RWPE1 (cell line): ENCODE measurements around the gene NOS3.
A peak's percentile ranks its signal among the peaks of the same experiment; 100 is the strongest.
"Not testable (repeated sequence)": the region's sequence is repeated elsewhere in the genome, so short reads cannot be mapped to it uniquely, and the experiment has no call there.

ENCODE experiments used
- CTCF ChIA-PET: fragments of 350-600 bp; sonication (Branson Sonifier 250); formaldehyde crosslinking; extraction: SDS; loops from one replicate; lab custom pipeline; 2021; lab: Yijun Ruan, JAX
- POLR2A ChIA-PET: fragments of 400-600 bp; formaldehyde crosslinking; extraction: SDS; loops from one replicate; lab custom pipeline; 2020; ENCODE audit warnings: antibody characterized with exemption; ENCODE audit not compliant: low non-redundant PET; lab: Yijun Ruan, JAX
- DNase-seq: peaks from one replicate; pipeline ENCODE4 v3.0.0; 2012; ENCODE audit warnings: low spot score
- H3K27ac ChIP-seq: fragments of 450-650 bp; 2 replicates; pipeline ENCODE4 v1.5.1; 2017
- CTCF ChIP-seq: fragments of 450-650 bp; conservative IDR thresholded peaks from 2 replicates; pipeline ENCODE4 v1.5.1; 2017; ENCODE audit warnings: low read depth, mild to moderate bottlenecking

NOS3 gene

DNA sequence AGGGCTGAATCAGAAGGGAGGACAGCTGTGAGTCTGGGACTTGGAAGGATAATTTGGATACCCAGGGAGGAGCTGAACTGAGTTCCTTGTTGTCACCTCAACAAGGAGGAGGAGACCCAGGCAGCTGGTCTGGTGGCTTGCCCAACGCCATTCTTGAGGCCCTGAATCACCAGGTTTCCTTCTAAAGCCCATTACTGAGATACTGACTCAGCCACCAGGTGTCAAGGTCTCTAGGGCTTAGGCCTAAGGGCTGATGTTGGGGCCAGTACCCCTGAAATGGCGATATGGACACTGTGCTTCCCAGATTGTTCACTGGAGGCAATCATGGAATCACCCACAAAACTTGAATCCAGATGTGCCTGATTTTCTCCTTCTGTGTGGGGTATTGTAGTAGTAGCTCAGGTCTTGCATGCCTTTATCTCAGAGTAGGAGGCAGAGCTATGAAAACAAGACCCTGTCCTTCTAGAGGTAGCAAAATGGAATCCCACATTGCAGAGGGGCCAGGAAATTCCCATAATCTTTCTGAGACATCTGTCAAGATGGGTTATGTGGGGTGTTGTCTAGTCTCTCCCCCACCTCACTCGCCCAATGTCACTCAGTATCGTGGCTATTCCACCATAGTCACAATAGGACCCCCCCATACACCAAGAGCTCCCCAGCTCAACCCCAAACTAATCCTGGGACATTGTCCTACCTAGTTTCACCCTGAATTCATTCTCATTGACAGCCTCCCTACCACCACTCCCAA is 35.3 kb downstream of the NOS3 start:
- no peak for TF ChIP-seq CTCF
- H3K27ac ChIP-seq, result no peak overlapping the region
- DNase-seq, result peak; percentile 13
- CTCF ChIA-PET, result interaction anchor here (0.7 kb wide), 1 partner anchor 30 kb away, joined by 3 read pairs; no protein-coding TSS in a partner anchor
- POLR2A ChIA-PET, result no interaction called here

DNA sequence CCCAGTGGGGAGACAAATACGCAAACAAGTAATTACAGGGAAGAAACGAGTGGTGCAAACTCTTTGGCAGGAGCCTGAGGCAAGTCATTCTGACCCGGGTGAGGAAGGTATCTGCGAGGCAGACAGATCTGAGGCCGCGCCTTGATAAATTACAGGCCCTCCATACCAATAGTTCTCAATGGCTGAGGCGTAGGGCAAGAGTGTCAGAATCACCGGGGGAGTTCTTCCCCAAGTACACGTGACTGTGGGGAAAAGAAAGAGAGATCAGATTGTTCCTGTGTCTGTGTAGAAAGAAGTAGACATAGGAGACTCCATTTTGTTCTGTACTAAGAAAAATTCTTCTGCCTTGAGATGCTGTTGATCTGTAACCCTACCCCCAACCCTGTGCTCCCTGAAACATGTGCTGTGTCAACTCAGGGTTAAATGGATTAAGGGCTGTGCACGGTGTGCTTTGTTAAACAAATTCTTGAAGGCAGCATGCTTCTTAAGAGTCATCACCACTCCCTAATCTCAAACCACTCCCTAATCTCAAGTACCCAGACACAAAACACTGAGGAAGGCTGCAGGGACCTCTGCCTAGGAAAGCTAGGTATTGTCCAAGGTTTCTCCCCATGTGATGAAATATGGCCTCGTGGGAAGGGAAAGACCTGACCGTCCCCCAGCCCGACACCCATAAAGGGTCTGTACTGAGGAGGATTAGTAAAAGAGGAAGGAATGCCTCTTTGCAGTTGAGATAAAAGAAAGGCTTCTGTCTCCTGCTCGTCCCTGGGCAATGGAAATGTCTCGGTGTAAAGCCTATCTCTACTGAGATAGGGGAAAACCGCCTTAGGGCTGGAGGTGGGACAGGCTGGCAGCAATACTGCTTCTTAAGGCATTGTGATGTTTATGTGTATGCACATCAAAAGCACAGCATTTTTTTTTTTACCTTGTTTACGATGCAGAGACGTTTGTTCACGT is 36.2 kb downstream of the NOS3 start:
- POLR2A ChIA-PET, DNase-seq, CTCF ChIA-PET: not testable (repeated sequence)
- H3K27ac ChIP-seq, result peak overlapping the region; percentile 84; the same call in 1 of the 2 replicates

DNA sequence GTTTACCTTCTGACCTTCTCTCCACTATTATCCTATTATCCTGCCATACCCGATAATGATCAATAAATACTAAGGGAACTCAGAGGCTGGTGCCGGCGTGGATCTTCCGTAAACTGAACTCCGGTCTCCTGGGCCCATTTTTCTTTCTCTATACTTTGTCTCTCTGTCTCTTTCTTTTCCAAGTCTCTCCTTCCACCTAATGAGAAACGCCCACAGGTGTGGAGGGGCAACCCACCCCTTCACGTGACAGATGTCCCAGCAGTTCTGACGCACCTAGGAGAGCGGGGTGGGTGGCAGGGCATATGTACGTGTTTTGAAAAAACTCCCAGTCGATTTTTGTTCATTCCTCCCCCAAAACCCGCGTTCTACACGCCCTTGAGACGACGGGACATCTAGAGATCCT is 36.9 kb downstream of the NOS3 start:
- POLR2A ChIA-PET, result interaction anchor here (0.6 to 0.7 kb wide), 2 partner anchors 14 to 1345 kb away, joined by 3 read pairs; no protein-coding TSS in a partner anchor
- DNase-seq, result not testable (repeated sequence)
- H3K27ac ChIP-seq, result peak overlapping the region; percentile 84
- CTCF ChIA-PET, result interaction anchor here (1.2 kb wide), 1 partner anchor 83 kb away, joined by 4 read pairs; no protein-coding TSS in a partner anchor

GRCh38 chr7:151028131-151028947 is 37.5 kb downstream of the NOS3 start, which contains the start of gene ABCB8:
ABCB8 (plus strand) TSS chr7:151028450; CDS start chr7:151028516, 66 bp downstream.
- CTCF ChIA-PET, result interaction anchor here (0.6 to 1.2 kb wide), 3 partner anchors 19 to 82 kb away, joined by 3 to 4 read pairs (median 3); no protein-coding TSS in a partner anchor
- DNase-seq, result peak; percentile 100
- peak within 1 kb of the TSS; percentile 84 for H3K27ac ChIP-seq
- POLR2A ChIA-PET, result interaction anchor here (0.5 to 0.7 kb wide), 3 partner anchors 14 to 1346 kb away, joined by 3 to 5 read pairs (median 3); no protein-coding TSS in a partner anchor
- peak; percentile 62 for TF ChIP-seq CTCF

DNA sequence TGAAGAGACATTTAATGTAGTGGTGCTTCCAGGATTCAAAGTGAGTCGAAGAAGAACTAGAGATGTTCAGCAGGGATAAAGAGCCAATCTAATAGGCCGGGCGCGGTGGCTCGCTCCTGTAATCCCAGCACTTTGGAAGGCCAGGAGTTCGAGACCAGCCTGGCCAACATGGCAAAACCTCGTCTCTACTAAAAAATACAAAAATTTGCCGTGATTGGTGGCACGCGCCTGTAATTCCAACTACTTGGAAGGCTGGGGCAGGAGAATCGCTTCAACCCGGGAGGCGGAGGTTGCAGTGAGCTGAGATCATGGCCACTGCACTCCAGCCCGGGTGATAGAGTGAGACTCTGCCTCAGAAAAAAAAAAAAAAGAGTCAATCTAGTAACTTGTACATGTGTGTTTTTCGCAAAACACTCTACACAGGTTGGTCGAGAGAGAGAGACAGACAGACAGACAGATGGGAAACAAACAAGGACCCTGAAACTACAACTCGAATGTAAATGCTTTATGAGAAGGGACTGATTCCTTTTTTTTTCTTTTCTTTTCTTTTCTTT is 38.2 kb downstream of the NOS3 start:
- DNase-seq, result no peak
- ChIA-PET CTCF (interaction anchor here (0.6 to 1.2 kb wide), 2 partner anchors 46 to 82 kb away, joined by 3 to 4 read pairs; no protein-coding TSS in a partner anchor), POLR2A (interaction anchor here (0.5 kb wide), 1 partner anchor 47 kb away, joined by 5 read pairs; no protein-coding TSS in a partner anchor)
- H3K27ac ChIP-seq, result peak overlapping the region; percentile 84
- TF ChIP-seq CTCF, result peak; percentile 10; the same call in 1 of the 2 replicates

GRCh38 chr7:151031011-151031410 is 40.2 kb downstream of the NOS3 start:
- ChIA-PET CTCF (no interaction called here), POLR2A (interaction anchor here (0.8 kb wide), 1 partner anchor 9 kb away, joined by 6 read pairs; no protein-coding TSS in a partner anchor)
- H3K27ac ChIP-seq, result no peak overlapping the region
- no peak for TF ChIP-seq CTCF
- DNase-seq, result no peak
